Measurements from ENCODE around the gene RAPGEF5. TPM values are rescaled to one million over a fixed set of nuclear protein-coding genes. Genes with fewer than 3 reads are reported as not detected.

Gene RAPGEF5
- total and polyA plus RNA-seq, 10 of the 15 experiments (the other 5 are each of a cell fraction or from before 2014, with no cell fraction given): 0.38 to 4.0 (median 1.6) TPM; not detected in 1

DNA sequence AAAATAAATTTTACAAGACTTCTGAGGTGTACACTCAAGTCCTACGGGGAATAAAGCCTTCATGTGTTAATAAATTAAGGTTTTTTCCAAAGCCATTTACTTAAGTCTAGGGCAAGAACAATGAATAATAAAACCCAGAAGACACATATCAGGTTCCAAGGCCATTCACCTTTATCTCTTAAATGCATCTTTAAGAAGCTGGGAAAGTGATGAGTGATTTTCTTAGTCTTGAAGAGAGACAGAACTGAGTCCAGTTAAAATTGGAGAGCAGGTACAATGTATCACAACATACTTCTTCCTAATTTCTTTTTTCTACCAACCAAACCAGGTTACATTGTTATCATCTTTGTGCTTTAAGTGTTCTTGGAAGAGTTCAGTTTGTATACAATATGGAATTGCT lies 189.5 kb downstream of the RAPGEF5 start:
- no TSS peak for BruUV-seq (replicated peaks)
- ChIA-PET SMC1A (ENCODE audit: uncharacterized antibody, unreplicated experiment) (no interaction called here), CTCF (interaction anchor here (0.8 kb wide), 1 partner anchor 57 kb away, joined by 3 read pairs; no protein-coding TSS in a partner anchor), RAD21 (ENCODE audit: unreplicated experiment) (no interaction called here), POLR2A (no interaction called here)
- Histone ChIP-seq H3K4me2 (ENCODE audit: control insufficient read depth, insufficient read depth) (no peak overlapping the region), H3K9me3 (replicated peaks; ENCODE audit: control insufficient read depth, insufficient read depth, low read length) (no peaks in the 10 kb centered on the region), H3K36me3 (ENCODE audit: control insufficient read depth in 2 of 2, insufficient read depth in 2 of 2, low read length in 1 of 2) (no peaks in the 10 kb centered on the region), H3K4me3 (no peak overlapping the region), H3K9ac (ENCODE audit: control insufficient read depth, insufficient read depth, low read length) (no peak overlapping the region), H4K20me1 (ENCODE audit: control insufficient read depth, insufficient read depth) (no peaks in the 10 kb centered on the region), H3K27me3 (replicated peaks in 1 of 2; ENCODE audit: control insufficient read depth in 2 of 2, insufficient read depth in 2 of 2, low read length in 1 of 2) (no peaks in the 10 kb centered on the region), H3K79me2 (ENCODE audit: control insufficient read depth, insufficient read depth, low read length) (no peaks in the 10 kb centered on the region), H2AFZ (ENCODE audit: control insufficient read depth, low read depth, low read length) (no peak overlapping the region), H3K4me1 (ENCODE audit: control insufficient read depth, insufficient read depth, low read length) (no peaks in the 10 kb centered on the region), H3K27ac (ENCODE audit: control insufficient read depth, insufficient read depth) (no peak overlapping the region)
- DNase-seq (ENCODE audit: low read depth, low spot score) (no peak), ATAC-seq (no peak), FAIRE-seq (no peak)
- WGBS (ENCODE audit: insufficient coverage, insufficient replicate concordance, low lambda C conversion rate, missing lambda C conversion rate): 19% methylated on average over 1 of the region's 1 CpG
- intact Hi-C loops (cut with micrococcal nuclease; ENCODE audit: unreplicated experiment) (no loop called here), in situ Hi-C loops (cut with MboI) (no loop called here)
- TF ChIP-seq CREM (IDR thresholded peaks at IDR 0.05; ENCODE audit: low read depth) (no peak), RUNX3 (IDR thresholded peaks at IDR 0.05; ENCODE audit: low read length) (no peak), BCL11A (IDR thresholded peaks at IDR 0.05; ENCODE audit: low read depth, low read length) (no peak), EED (IDR thresholded peaks at IDR 0.05; ENCODE audit: low read depth) (no peak), FOXK2 (IDR thresholded peaks at IDR 0.05) (no peak), SMARCA5 (IDR thresholded peaks at IDR 0.05) (no peak), SUPT20H (IDR thresholded peaks at IDR 0.05; ENCODE audit: borderline replicate concordance, control insufficient read depth, low read depth, low read length) (no peak), ZZZ3 (IDR thresholded peaks at IDR 0.05; ENCODE audit: control insufficient read depth, insufficient read length, low read depth) (no peak)
- TF ChIP-seq, protein P1, sequence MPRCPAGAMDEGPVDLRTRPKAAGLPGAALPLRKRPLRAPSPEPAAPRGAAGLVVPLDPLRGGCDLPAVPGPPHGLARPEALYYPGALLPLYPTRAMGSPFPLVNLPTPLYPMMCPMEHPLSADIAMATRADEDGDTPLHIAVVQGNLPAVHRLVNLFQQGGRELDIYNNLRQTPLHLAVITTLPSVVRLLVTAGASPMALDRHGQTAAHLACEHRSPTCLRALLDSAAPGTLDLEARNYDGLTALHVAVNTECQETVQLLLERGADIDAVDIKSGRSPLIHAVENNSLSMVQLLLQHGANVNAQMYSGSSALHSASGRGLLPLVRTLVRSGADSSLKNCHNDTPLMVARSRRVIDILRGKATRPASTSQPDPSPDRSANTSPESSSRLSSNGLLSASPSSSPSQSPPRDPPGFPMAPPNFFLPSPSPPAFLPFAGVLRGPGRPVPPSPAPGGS (IDR thresholded peaks at IDR 0.05; ENCODE audit: borderline replicate concordance, insufficient read depth, low read depth, low read length, poor library complexity, severe bottlenecking): no peak
- TF ChIP-seq, protein P2, sequence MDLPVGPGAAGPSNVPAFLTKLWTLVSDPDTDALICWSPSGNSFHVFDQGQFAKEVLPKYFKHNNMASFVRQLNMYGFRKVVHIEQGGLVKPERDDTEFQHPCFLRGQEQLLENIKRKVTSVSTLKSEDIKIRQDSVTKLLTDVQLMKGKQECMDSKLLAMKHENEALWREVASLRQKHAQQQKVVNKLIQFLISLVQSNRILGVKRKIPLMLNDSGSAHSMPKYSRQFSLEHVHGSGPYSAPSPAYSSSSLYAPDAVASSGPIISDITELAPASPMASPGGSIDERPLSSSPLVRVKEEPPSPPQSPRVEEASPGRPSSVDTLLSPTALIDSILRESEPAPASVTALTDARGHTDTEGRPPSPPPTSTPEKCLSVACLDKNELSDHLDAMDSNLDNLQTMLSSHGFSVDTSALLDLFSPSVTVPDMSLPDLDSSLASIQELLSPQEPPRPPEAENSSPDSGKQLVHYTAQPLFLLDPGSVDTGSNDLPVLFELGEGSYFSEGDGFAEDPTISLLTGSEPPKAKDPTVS (IDR thresholded peaks at IDR 0.05; ENCODE audit: low read depth, low read length): no peak
- TF ChIP-seq, protein P3, sequence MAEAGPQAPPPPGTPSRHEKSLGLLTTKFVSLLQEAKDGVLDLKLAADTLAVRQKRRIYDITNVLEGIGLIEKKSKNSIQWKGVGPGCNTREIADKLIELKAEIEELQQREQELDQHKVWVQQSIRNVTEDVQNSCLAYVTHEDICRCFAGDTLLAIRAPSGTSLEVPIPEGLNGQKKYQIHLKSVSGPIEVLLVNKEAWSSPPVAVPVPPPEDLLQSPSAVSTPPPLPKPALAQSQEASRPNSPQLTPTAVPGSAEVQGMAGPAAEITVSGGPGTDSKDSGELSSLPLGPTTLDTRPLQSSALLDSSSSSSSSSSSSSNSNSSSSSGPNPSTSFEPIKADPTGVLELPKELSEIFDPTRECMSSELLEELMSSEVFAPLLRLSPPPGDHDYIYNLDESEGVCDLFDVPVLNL (IDR thresholded peaks at IDR 0.05; ENCODE audit: low read depth, low read length): no peak

Measured in GM12878 (cell line).